Right renal cortex interstitium (tissue), 3 donors: Measurements from ENCODE around the gene STXBP3. TPM values are rescaled to one million over a fixed set of nuclear protein-coding genes. Genes with fewer than 3 reads are reported as not detected.
A peak's percentile ranks its signal among the peaks of the same experiment; 100 is the strongest.
"Not testable (repeated sequence)": the region's sequence is repeated elsewhere in the genome, so short reads cannot be mapped to it uniquely, and the experiment has no call there.

Experiments used
- DNase-seq, 3 donors: peaks; one replicate each; pipeline ENCODE4 v3.0.0-alpha.2; 2013; ENCODE audit warnings: low read depth in 3 of 3, low spot score in 2 of 3
- polyA plus RNA-seq, 3 donors: library from polyadenylated mRNA; unstranded; fragments of 120-200 nt; gene quantifications; one replicate each; pipeline ENCODE4 v1.2.1, GENCODE V29; 2013; ENCODE audit not compliant: insufficient read length in 3 of 3

Gene STXBP3, protein sequence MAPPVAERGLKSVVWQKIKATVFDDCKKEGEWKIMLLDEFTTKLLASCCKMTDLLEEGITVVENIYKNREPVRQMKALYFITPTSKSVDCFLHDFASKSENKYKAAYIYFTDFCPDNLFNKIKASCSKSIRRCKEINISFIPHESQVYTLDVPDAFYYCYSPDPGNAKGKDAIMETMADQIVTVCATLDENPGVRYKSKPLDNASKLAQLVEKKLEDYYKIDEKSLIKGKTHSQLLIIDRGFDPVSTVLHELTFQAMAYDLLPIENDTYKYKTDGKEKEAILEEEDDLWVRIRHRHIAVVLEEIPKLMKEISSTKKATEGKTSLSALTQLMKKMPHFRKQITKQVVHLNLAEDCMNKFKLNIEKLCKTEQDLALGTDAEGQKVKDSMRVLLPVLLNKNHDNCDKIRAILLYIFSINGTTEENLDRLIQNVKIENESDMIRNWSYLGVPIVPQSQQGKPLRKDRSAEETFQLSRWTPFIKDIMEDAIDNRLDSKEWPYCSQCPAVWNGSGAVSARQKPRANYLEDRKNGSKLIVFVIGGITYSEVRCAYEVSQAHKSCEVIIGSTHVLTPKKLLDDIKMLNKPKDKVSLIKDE
- 10 to 100 TPM; 66.9 to 68.4 (median 67.6) TPM for polyA plus RNA-seq

DNA sequence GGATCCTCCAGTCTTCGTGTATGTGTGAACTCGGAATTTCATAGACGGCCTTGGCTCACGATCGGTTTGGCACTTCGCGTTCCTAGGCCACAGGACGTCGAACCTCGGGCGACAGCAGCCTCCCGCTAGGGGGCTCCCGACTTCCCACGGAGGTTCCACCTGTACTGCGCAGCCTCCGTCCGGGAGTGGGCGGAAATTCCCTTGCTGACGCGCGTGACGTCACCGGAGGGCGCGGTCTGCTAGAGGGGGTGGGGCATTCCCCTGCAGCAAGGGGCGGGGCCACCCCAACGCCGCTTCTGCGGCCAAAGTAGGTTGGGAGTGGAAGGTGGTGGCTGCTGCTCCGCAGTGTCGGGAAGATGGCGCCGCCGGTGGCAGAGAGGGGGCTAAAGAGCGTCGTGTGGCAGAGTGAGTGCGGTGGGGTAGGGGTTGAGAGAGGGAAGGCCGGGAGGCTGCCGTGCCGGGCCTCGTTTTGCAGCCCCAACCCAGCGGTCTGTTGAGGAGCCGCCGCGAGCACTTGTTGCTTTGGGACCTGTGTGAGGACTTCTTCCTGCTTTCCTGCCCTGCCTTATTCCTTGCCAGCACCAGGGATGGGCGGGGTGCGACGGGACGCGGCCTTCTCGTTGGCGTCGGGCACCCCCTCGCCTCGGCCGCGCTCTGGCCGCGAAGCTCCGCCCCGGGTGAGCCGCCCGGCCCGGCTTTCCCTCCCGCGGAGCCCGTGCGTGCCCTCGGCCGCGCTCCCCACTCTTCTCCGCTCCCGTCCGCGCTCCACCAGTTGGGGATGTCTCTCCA lies at the start of gene STXBP3:
Gene STXBP3 (plus strand): TSS at position 293 of the 789 bp plus-strand sequence. CDS start 64 bp downstream, at position 357.
- peak; percentile 93 to 95 (median 95) for DNase-seq

DNA sequence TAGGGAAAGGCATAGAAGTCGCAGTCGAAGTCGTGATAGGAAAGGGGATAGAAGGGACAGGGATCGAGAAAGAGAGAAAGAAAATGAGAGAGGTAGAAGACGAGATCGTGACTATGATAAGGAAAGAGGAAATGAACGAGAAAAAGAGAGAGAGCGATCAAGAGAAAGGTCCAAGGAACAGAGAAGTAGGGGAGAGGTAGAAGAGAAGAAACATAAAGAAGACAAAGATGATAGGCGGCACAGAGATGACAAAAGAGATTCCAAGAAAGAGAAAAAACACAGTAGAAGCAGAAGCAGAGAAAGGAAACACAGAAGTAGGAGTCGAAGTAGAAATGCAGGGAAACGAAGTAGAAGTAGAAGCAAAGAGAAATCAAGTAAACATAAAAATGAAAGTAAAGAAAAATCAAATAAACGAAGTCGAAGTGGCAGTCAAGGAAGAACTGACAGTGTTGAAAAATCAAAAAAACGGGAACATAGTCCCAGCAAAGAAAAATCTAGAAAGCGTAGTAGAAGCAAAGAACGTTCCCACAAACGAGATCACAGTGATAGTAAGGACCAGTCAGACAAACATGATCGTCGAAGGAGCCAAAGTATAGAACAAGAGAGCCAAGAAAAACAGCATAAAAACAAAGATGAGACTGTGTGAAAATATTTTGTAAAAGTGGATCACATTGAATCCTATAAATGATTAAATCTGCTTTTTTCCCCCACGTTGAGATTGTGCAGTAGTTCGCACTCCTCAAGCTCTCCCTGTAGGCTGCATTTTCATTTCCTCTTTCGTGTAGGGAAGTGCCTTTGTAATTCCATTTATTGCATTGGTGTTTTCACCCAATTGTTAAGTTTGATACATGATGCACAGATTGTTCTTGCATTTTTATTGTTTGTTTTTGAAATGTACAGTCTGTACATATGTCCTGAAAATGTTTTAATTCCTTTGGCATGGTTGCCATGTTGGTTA lies 46.8 kb upstream of the STXBP3 start:
- DNase-seq = no peak

GRCh38 chr1:108701176-108701849 lies 45.2 kb upstream of the STXBP3 start:
- DNase-seq = no peak

DNA sequence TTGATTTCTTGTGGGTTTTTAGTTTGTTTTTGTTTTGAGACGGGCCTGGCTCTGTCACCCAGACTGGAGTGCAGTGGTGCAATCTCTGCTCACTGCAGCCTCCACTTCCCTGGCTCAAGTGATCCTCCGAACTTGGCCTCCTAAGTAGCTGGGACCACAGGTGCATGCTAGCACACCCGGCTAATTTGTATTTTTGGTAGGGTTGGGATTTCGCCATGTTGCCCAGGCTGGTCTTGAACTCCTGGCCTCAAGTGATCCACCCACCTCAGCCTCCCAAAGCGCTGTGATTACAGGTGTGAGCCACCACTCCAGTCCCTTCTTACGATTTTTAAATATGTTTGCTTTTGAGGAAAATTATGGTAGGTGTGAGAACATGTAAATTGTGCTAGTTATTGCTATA lies 44.4 kb upstream of the STXBP3 start:
- not testable (repeated sequence) for DNase-seq

GRCh38 chr1:108703939-108704338 lies 42.5 kb upstream of the STXBP3 start:
- DNase-seq = no peak

GRCh38 chr1:108704496-108704895 lies 42.0 kb upstream of the STXBP3 start:
- no peak for DNase-seq

GRCh38 chr1:108706643-108707042 lies 39.8 kb upstream of the STXBP3 start:
- no peak for DNase-seq

- no peak for DNase-seq
These were observed 37.5 kb upstream of the STXBP3 start for GRCh38 chr1:108708691-108709660.

DNA sequence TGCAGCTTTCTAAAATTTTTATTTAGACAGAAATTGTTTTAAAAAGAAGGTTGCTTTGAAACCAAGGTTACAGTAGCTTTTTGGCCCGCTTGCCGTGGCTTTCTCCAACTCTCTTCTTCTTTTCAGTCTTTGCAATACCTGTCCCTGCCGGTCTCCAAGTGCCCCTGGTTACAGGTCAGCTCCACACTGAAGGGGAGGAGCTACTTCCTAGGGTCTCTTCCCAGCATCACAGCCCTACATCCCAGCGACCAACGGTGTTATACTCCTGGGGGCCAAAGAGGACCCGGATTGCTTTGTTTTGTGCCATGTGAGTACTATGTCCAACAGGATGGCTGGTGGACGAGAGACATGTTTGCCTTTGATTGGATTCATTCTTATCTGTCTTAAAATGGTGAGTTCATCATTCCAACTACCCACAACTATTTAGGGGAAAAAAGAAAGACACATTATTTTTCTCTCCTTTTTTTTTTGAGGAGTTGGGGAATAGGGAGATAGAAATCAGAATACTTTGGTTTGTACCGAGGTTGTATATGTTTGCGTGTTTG lies 33.8 kb upstream of the STXBP3 start, which contains the start of gene FNDC7:
Gene FNDC7 (plus strand): TSS at position 303 of the 545 bp plus-strand sequence. CDS start 26 bp downstream, at position 329.
- no peak for DNase-seq

DNA sequence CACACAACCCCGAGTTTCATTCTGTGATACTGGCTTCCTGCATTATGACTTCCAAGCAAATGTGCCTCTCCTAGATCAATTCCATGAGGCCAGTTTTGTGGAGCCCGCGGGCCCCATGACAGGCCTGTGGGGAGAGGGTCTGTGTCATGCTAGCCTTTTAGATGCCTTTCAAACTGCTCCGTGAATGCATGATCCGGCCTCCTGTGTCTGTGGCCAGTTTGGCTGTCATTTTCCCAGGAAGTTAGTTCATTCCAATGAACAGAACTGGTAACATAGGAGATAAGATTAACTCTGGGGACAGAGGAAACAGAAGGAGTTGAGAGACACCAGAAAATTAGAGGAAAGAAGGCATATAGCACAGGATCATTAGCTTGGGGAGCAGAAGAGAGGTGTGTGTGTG lies 30.5 kb upstream of the STXBP3 start:
- no peak for DNase-seq

GRCh38 chr1:108716437-108717230 lies 29.8 kb upstream of the STXBP3 start:
- no peak for DNase-seq

GRCh38 chr1:108717774-108718316 lies 28.6 kb upstream of the STXBP3 start:
- DNase-seq = no peak

GRCh38 chr1:108718927-108719655 lies 27.4 kb upstream of the STXBP3 start:
- no peak for DNase-seq

GRCh38 chr1:108719656-108720435 lies 26.6 kb upstream of the STXBP3 start:
- no peak for DNase-seq

- no peak for DNase-seq
These were observed 24.2 kb upstream of the STXBP3 start for GRCh38 chr1:108722292-108722691.
